NCI-H2107 (cell line): ENCODE results near the gene OR2T29.
"Not testable (repeated sequence)": the region's sequence is repeated elsewhere in the genome, so short reads cannot be mapped to it uniquely, and the experiment has no call there.

Experiments
- DNase-seq: peaks from one replicate; lab custom pipeline; 2025; lab: John Stamatoyannopoulos, UW

Gene OR2T29, protein sequence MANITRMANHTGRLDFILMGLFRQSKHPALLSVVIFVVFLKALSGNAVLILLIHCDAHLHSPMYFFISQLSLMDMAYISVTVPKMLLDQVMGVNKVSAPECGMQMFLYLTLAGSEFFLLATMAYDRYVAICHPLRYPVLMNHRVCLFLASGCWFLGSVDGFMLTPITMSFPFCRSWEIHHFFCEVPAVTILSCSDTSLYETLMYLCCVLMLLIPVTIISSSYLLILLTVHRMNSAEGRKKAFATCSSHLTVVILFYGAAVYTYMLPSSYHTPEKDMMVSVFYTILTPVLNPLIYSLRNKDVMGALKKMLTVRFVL

DNA sequence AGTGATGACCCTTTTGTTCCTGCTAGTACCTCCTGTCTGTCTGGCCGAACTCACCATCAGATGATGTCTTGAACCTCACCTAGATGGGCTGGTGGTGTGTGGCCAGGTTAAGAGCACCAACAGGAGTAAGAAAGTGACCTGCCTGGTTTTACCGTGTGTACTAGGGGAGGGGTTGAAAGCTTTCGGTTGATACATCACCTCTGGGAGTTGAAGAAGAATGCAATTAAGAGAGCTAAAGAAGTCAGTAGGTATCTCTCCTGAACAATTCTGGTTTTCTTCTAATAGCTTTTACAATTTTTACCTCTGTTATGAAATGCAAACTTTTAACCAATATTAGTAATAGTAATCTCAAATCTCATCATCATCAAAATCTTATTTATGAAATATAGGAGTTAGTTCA lies at the start of gene OR2T29:
Gene OR2T29 (minus strand): TSS at position 101 of the 400 bp plus-strand sequence. CDS start 3,281 bp downstream, outside the sequence.
- DNase-seq: not testable (repeated sequence)

DNA sequence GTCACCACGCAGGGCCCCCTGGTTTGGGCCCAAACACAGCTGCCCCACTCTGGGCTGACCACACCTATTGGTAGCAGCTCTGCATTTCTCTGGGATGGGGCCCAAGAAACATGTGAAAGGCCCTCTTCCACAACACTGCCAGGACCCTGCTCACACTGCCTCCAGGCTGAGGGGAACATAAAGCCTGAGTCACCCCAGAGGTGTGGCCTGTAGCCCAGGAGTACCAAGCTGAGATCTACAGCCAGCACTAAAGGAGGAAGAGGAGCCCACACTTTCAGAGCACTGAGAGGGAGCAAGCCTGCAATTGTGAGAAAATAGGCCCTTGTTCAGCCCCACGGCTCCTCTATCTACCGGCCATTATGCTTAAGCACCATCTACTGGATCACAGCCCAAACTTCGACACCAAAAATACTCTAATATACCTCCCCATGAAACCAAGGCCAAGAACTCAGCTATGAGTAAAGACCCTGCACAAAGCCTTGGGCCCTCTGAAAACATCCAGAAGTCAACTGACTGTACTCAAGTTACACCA lies 49.4 kb upstream of the OR2T29 start:
- DNase-seq: no peak

DNA sequence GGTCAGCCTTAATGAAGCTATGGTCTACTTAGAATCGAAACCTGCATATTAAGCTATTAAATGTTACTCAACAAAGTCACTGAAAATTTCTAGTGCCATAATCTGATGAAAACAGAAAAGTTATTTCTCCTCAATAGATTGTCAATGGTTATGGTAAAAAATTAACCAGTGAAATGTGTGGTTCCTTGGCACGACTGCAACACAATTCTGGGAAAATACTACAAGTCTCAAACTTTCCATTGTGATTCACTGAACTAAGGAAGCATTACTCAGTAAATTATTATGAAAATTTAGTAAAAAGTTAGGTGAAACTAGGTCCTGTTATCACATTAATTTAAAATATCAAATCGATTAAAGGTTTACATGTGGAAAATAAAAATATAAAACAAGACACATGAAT lies 47.7 kb upstream of the OR2T29 start:
- no peak for DNase-seq

DNA sequence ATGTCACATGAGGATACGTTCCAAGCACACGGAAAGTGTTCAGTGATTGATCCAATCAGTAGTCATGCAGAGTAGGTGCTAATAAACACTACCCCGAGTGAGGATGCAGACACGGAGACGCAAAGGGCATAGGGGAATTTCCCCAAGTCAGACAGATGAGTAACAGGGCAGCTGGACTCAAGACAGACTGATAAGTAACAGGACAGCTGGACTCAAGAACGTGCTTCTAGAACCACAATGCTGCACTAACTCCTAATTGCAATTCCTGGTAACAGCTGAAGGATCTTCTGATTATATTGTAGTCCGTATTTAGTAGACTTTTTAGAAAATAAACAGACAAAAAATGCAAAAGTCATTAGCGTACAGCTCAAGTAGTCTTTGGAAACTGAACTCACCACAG lies 36.8 kb upstream of the OR2T29 start:
- no peak for DNase-seq

DNA sequence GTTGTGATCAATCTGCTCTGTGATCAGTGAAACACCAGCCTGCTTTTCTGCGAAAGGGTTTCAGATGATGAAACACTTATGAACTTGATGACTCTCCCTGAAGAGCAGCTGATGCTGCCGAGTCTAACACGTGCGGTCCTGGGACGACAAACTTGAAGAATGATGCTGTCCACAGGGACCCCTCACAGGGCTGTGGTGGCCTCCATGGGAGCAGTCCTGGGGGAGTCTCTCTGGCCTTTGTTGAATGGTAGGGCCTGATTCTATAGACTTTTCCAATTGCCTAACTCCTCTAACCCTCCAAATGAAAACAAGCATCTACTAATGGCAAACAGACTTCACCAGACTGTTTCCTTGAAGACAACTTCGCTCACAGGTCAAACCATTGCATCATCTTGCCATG lies 35.0 kb upstream of the OR2T29 start, which contains the start of gene OR2T10:
Gene OR2T10 (minus strand): TSS at position 112 of the 400 bp plus-strand sequence. CDS start 3,932 bp downstream, outside the sequence.
- no peak for DNase-seq

DNA sequence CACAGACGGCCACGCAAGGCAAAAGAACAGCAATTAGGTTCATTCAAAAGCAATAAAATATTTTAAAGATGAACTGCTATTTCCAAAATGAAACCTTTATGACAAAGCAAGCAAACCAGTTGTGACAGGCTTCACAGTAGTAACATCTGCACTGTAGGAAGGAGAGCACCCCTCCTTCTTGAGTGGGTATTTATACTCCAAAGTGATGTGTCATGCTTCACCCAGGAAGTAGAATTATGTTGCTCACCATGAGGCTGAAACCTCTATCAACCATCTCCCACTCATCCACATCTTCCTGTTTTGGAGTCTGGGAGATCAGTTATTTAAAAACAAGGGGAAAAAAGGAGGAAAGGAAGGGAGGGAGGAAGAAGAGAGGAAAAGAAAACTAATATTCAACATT lies 34.0 kb upstream of the OR2T29 start:
- DNase-seq: no peak

DNA sequence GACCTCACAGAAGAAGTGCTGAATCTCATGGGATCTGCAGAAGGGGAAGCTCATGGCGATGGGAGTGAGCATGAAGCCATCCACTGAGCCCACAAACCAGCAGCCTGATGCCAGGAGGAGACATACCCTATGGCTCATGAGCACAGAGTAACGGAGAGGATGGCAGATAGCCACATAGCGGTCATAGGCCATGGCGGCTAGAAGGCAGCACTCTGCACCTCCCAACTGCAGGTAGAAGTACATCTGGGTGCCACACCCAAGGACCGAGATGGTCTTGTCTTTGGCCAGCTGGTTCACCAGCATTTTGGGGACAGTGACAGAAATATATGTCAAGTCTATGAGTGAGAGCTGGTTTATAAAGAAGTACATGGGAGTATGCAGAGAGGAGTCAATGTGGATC lies 30.7 kb upstream of the OR2T29 start:
- no peak for DNase-seq

DNA sequence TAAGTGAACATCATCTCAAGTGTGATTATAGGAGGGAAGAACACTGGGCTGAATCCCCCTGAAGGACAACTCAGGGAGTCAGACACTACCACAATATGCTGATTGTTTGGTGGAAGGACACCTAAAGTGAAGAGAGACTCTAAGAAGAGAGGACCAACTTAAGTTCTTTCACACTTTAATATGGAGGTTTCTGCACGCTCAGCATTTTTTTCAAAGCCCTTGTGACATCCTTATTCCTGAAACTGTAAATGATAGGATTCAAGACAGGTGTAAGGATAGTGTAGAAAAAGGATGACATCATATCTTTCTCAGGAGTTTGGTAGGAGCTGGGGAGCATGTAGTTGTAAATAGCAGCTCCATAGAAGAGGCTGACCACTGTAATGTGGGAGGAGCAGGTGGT lies 30.1 kb upstream of the OR2T29 start:
- no peak for DNase-seq

DNA sequence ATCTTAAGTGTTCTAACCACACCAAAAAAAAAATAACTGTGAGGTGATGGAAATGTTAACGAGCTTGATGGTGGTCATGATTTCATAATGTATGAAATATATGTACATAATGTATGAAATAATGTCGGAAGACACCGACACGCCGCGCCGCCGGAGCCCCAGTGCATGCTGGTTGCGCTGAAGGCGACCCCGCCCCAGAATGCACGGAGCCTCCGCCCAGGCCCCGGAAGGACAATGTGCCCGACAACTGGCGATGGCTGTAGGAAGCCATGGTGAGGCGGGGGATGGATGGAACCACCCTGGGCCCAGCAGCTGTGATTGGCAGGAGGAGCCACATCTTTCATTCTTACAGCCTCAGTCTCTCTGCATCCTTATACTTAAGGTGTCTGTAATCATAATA lies 27.5 kb upstream of the OR2T29 start:
- DNase-seq: no peak

DNA sequence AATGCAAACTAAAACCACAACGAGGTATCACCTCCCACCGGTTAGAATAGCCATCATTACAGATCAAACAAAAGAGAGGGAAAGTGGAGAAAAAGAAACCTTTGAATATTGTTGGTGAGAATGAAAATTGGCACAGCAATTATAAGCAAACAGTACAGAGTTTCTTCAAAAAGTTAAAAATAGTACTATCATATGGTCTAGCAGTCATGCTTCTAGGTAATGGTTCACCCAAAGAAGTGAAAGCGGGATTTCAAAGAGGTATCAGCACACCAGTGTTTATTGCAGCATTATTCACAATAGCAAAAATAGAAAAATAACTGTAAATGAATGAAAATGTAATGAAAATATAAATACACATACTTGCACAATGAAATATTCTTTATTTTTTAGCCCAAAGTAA lies 26.8 kb upstream of the OR2T29 start:
- no peak for DNase-seq

DNA sequence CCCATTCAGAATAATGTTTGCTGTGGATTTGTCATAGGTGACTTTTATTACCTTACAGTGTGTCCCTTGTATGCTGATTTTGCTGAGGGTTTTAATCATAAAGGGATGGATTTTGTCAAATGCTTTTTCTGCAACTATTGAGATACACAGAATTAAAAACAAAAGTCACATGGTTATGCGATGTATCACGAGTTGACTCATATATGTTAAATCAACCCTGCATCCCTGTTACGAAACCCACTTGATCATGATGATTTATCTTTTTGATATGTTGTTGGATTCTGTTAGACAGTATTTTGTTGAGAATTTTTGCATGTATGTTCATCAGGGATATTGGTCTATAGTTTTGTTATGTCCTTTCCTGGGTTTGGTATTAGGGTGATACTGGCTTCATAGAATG lies 22.7 kb upstream of the OR2T29 start:
- DNase-seq: no peak

DNA sequence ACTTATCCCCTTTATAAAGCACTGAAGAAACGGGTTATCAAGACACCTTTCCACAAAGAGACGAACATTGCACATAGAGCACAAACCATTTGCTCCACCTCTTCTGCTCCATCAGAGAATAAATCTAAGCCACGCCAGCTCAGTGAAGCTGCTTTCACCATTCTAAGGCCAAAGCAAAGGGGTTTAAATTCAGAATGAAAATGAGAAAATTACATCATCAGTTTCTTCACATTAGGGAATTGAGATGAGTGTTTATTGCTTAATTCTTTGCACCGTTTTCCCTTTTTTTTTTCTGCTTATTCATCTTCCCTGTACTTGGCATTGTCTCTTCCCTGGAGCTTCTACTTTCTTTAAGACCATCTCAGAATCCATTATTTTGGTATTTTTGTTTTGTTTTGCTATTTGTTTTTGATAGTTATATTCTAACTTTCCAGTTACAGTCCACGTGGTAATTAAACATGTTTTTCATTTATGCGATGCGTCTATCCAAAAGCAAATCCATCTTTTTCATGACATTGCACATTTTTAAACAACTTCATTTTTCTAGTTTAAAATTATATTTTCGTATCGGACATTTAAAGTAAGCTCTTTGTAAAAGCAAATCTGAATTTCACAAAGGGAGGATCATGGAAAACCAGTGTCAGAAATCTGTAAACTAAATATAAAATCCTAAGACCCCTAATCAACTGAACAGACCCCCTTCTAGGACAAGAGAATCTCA lies 13.8 kb upstream of the OR2T29 start:
- DNase-seq: no peak

DNA sequence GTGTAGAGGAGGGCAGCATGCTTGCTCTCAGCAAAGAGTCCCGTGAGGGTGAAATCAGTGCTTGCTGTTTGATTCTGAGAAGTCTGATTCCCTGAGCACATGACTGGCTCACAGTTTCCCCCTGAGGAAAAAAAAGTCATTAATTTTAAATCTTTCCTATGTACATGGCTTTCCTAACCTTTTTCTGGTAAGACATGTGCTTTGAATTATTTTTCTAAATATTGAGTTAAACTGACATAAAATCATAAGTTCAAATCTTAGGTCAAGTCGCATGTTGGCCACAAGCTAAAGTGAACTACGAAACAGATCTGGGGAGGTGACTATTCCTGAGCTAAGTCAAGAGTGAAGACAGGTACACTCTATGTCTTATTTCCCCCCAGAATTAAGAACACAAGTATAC lies 12.1 kb upstream of the OR2T29 start, which contains the start of gene OR2T34:
Gene OR2T34 (minus strand): TSS at position 101 of the 400 bp plus-strand sequence. CDS start 0 bp downstream, at position 101.
- DNase-seq: not testable (repeated sequence)

DNA sequence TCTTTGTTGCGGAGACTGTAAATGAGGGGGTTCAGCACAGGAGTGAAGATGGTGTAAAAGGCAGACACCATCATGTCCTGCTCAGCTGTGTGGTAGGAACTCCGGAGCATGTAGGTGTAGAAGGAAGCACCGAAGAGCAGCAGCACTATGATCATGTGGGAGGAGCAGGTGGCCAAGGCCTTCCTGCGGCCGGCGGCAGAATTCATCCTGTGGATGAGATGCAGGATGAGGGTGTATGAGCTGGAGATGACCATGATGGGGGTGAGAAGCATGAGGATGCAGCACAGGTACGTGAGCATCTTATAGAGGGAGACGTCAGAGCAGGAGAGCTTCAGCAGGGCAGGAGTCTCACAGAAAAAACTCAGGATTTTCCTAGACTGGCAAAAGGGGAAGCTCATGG lies 11.3 kb upstream of the OR2T29 start:
- not testable (repeated sequence) for DNase-seq

DNA sequence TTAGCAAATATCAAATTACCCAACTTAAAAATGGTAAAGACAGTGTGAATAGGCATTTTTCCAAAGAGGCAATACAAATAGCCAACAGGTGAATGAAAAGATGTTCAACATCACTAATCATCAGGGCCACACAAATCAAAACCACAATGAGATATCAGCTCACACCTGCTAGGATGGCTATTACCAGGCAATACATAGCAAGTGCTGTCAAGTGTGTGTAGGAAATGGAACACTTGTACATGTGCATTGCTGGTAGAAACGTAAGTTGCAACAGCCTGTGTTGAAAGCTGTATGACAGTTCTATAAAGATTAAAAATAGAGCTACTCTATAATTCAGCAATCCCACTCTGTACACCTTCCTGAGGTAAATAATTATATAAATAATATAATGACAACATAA lies 9.5 kb upstream of the OR2T29 start:
- DNase-seq: not testable (repeated sequence)

DNA sequence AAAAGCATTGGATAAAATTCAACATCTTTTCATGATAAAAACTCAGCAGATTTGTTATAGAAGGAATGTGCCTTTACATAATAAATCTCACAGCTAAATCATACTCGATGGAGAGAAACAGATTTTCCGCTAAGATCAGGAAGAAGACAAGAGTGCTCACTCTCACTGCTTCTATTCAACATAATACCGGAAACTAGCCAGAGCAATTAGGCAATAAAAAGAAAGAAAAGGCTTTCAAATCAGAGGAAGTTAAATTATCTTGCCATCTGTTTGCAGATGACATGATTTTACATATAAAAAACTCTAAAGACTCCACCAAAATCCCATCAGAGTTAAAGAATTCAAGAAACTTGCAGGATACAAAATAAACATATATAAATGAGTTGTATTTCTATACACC lies 8.2 kb upstream of the OR2T29 start:
- DNase-seq: not testable (repeated sequence)

DNA sequence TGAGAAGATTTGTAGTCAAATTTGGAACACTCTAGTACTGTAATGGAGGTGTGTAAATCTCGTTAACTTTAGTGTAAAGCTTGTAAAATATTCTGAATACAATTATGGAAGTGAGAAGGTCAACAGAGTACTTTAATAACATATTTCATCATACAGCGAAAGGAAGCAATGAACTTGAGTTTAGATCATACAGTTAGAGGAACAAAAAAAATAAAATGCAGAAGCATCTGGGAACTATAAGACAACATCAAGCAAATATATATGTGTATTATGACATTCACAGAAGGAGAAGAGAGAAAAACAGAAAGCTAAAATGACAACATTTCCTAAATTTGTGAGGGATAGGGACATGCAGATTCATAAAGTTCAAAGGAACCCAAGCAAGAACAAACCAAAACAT lies 6.5 kb upstream of the OR2T29 start:
- DNase-seq: not testable (repeated sequence)

DNA sequence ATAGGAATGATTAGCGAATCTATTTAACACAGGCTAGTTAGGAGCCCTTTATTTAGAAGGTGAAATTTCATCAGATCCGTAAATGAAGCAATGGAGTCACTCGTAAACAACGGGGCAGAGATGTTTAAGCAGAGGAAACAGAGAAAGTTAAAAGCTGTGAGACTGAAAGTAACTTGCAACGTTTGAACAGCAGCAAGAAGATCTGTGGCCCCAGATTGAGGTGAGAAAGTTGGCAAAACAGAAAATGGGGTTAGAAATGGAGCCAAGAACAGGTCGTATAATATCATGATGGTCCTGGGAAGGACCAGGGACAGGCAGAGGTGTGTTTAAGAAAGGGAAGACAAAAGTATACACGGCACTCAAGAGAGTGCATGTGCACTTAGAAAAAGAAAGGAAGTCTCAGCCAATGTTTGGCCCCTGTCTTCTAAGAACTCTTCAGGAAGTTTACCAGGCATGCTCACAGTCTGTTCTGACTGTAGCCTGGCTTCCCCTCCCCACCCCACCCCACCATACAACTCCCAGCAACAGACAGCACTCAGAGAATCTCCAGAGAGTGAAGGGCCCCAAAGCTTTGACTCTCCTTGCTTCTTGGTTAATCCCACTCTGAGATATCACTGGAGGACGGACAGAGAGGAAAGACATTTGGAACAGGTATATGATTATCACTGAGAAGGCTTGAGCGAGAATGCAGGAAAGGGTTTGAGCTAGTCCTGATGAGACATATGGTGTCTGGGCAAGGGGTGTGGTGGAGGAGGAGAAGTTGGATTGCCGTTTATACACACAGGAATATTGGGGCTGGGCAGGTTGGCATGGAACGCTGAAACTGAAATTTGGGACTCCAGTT lies 3.2 kb upstream of the OR2T29 start:
- DNase-seq: not testable (repeated sequence)

DNA sequence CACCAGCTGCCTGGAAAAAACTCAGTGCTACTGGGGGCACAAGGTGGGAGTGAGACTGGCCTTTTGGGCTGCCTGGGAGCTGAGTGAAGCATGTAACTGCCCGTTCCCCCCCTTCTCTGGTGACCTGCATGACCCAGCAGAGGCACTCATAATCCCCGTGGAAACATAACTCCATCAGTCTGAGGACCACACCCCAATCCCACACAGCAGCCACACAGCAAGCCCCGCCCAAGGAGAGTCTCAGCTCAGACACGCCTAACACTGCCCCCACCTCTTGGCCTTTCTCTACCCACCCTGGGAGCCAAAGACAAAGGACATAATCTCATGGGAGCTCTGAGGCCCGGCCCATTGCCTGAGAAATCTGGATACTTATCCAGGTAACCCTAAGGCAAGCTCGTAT lies 11.5 kb downstream of the OR2T29 start:
- not testable (repeated sequence) for DNase-seq

DNA sequence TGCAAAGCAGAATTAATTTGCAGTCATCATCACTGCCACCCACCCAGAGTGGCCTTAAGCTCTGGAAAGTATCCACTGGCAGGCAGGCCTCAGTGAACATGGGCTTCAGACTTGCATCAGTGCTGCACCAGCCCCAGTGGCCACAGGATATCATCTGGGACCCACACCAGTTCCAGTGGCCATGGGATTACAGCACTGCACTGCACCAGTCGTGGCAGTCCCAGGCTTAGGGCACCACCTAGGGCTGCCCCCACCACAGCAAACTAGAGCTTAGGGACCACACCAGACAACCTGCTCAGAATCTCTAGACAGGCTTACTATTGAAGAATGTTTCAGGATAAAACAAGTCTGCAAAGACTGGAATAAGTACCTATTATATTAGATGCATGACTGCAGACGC lies 15.2 kb downstream of the OR2T29 start:
- not testable (repeated sequence) for DNase-seq

DNA sequence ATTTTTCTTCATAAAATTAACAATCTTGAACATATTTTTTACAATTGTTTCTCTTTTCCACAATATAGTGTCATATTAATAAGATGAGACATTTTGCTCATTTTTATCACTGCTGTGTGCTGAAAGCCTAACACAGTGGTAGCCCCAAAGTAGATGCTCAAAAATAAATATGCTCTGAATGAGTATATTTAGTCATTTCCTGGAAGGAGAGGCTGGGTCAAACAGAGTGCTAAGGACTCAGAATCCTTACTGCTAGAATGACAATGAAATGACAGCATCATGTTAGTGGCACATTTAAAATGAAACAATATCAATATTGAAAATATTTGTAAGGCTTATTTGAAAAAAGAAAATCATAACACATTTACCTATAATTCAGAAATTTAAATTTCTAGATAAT lies 25.1 kb downstream of the OR2T29 start:
- DNase-seq: not testable (repeated sequence)

DNA sequence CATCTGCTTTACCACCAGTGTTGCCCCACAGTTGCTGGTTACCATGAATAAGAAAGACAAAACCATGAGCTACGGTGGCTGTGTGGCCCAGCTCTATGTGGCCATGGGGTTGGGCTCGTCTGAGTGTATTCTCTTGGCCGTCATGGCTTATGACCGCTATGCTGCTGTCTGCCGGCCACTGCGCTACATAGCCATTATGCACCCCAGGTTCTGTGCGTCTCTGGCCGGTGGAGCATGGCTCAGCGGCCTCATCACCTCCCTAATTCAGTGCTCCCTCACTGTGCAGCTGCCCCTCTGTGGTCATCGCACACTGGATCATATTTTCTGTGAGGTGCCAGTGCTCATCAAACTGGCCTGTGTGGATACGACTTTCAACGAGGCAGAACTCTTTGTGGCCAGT lies 40.7 kb downstream of the OR2T29 start:
- DNase-seq: no peak
